GM18517 (cell line): ENCODE data around the gene ACTN1.

Source experiments
- ATAC-seq: cut with Tn5 transposase; IDR thresholded peaks from one replicate; pipeline ENCODE4 v1.9.1; 2021; ENCODE audit warnings: mild to moderate bottlenecking, moderate library complexity; ENCODE audit not compliant: unreplicated experiment

Gene ACTN1

GRCh38 chr14:68840454-68840853 is 138.6 kb downstream of the ACTN1 start:
- no peak for ATAC-seq

GRCh38 chr14:68836082-68836481 is 143.0 kb downstream of the ACTN1 start:
- ATAC-seq = no peak

DNA sequence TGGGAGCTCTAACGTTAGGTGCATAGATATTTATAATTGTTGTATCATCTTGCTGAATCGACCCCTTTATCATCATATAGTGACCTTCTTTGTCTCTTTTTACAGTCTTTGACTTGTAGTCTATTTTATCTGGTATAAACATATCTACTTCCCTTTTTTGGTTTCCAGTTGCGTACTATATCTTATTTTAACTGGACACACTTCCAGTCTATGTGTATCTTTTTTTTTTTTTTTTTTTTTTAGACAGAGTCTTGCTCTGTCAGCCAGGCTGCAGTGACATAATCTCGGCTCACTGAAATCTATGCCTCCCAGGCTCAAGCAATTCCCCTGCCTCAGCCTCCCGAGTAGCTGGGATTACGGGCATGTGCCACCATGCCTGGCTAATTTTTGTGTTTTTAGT is 144.3 kb downstream of the ACTN1 start:
- no peak for ATAC-seq

DNA sequence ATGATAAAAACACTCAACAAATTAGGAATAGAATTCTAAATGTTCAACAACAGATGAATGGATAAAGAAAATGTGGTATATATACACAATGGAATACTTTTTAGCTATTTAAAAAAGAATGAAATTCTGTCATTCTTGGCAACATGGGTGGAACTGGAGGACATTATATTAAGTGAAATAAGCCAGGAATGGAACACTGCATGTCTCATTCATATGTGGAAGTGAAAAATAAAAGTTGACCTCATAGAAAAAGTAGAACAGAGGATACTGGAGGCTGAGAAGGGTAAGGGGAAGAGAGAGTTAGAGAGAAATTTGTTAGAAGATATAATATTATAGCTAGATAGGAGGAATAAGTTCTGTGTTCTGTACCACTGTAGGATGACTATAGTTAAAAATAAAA is 150.4 kb downstream of the ACTN1 start:
- no peak for ATAC-seq

DNA sequence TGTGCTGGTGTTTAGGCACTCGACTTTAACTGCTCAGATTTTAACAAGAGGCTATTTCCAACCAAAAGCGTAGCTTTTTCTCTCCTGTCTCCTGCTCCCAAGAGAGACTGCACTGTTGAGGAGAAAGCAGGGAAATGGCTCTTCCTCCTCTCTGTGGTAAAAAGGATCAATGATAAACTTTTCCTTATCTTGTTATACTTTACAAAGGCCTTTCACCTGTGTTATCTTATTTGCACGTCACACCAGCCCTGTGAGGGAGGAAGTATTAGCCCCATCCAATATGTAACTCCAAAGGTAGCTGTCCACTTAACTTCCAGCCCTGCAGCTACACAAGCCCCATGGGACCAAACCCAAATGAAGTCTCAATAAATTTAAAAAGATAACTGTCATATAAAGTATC is 153.4 kb downstream of the ACTN1 start:
- ATAC-seq = no peak

DNA sequence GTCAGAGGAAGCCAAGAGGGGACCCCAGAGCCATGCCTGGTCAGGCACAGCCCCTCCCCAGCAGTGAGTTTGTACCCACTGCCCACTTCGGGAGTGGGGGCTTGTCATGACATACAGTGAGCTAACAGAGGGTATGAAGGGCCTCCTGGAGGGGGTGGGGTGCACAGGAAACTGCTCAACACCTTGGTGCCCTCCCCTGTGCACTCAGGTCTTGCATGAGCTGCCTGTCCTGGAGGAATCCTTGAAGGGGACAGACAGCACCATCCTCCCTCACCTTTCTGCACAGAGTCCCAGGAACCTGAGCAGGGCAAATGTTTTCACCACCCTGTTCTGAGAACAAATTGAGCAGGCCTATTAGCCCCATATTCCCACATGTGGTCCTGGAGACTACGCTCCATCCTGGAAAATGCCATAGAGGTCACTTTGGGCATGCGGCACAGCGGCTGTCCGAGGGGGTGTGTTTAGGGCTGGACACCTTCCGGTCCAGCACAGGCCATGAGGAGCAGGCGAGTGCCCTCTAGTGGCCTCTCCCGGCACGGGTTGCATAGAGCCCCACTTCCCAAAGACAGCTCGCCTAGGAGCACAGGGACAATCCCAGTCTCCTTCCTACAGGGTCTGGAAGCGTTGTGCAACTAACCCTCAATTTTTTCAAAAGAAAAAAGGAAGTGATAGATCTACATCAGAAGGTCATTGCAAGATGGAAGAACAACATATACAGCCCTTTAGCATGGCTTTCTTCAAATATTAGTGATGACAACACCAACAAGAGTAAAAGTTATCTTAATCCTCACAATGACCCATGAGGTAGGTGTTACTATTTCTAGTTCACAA is 154.4 kb downstream of the ACTN1 start:
- no peak for ATAC-seq

DNA sequence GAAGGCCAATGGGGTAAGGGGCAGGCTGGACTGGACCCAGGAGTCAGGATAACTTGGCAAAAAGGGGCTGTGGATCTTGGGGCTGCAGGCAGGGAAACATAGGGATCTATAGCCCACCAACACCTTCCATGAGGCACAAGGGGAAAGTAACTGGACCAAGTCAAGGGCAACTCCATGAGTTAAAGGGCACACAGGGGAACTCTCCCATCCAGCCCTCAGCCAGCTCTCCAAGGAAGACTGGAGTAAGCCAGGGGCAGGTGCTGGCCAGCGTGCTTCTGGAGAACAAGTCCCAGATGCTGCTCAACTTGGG is 154.9 kb downstream of the ACTN1 start:
- ATAC-seq = no peak
